ENCODE results near the gene ZNF701. TPM values are rescaled to one million over a fixed set of nuclear protein-coding genes. Genes with fewer than 3 reads are reported as not detected.

ZNF701 gene
- total RNA-seq, 1 experiment from 2014 or later, result 24.4 TPM

DNA sequence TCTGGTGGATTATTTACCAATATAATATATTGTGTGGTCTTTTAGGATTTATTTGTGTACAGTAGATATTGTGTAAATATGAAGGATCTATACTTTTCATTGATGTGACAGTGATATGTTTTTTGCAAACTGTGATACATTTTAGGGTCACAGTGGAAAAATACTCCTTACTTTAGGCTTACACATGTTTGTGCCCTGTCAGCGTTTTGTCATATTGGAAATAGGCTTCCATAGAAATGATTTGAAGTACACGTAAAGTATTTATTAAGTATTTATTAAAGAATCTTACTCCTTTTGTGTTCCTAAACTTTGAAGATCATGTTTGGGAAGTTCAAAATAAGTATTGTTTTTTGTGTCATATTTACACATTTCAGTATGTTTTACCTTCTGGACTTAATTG, 37.6 kb upstream of the ZNF701 start:
- no CpG with 5 or more reads among the region's 2 CpGs for WGBS (ENCODE audit: extremely low coverage, insufficient read length, low lambda C conversion rate)
- Histone ChIP-seq H3K79me2 (ENCODE audit: insufficient read depth, low read length) (no peaks in the 10 kb centered on the region), H2AFZ (ENCODE audit: low read length) (no peak overlapping the region), H2BK15ac (ENCODE audit: low read depth, low read length) (no peak overlapping the region), H3K4me2 (ENCODE audit: insufficient read depth, insufficient read length, low read length) (no peak overlapping the region), H2BK12ac (ENCODE audit: insufficient read length, low read depth, low read length) (no peak overlapping the region), H3T11ph (ENCODE audit: low read length) (no peak overlapping the region), H2AK5ac (ENCODE audit: insufficient read length, low read length) (no peak overlapping the region), H3K18ac (ENCODE audit: insufficient read length, low read depth, low read length) (no peak overlapping the region), H2BK5ac (ENCODE audit: insufficient read length, low read length) (no peak overlapping the region), H3K56ac (ENCODE audit: insufficient read length, low read depth, low read length) (no peak overlapping the region), H3K14ac (ENCODE audit: insufficient read depth, low read length) (no peak overlapping the region), H2BK20ac (ENCODE audit: low read depth, low read length, poor library complexity, severe bottlenecking) (no peak overlapping the region), H3K27ac (ENCODE audit: insufficient read length, low read depth, low read length) (no peak overlapping the region), H3K23me2 (ENCODE audit: insufficient read length, low read depth, low read length, poor library complexity, severe bottlenecking) (peaks cover 15% of the 10 kb centered on the region), H4K91ac (ENCODE audit: insufficient read length, low read depth, low read length) (no peak overlapping the region), H3K9me3 (ENCODE audit: control insufficient read depth, low read depth, low read length) (no peaks in the 10 kb centered on the region), H3K9ac (ENCODE audit: extremely low read depth, insufficient read length, low read length) (no peak overlapping the region), H3K4me1 (ENCODE audit: insufficient read depth, low read length) (no peaks in the 10 kb centered on the region; the same call in 1 of the 2 replicates), H3K23ac (ENCODE audit: insufficient read length, low read depth, low read length) (no peak overlapping the region), H4K20me1 (ENCODE audit: control insufficient read depth, insufficient read depth, insufficient read length) (no peaks in the 10 kb centered on the region), H3K27me3 (ENCODE audit: insufficient read depth, low read length) (no peaks in the 10 kb centered on the region), H3K79me1 (ENCODE audit: insufficient read depth, low read depth, low read length, poor library complexity, severe bottlenecking) (peaks cover 5% of the 10 kb centered on the region), H4K8ac (replicated peaks; ENCODE audit: insufficient read length, low read depth, low read length) (no peak overlapping the region), H4K5ac (ENCODE audit: insufficient read length, low read depth, low read length) (no peak overlapping the region), H3K4ac (ENCODE audit: low read depth, low read length) (no peak overlapping the region), H2BK120ac (ENCODE audit: low read depth, low read length, poor library complexity, severe bottlenecking) (no peak overlapping the region)
- H3K27me3 Mint-ChIP-seq (ENCODE audit: low read depth), result peaks cover 8% of the 10 kb centered on the region
- H3K9me3 Mint-ChIP-seq, result no peaks in the 10 kb centered on the region
- no peak overlapping the region for H3K4me3 Mint-ChIP-seq
- no peak overlapping the region for H3K27ac Mint-ChIP-seq
- TF ChIP-seq CTCF (conservative IDR thresholded peaks at IDR 0.05), result no peak
- DNase-seq, result no peak
- H3K36me3 Mint-ChIP-seq (ENCODE audit: insufficient read depth in 1 of 3, low read depth in 3 of 3), result peaks cover 0 to 14% (median 0%) of the 10 kb centered on the region in 3 experiments; a peak in 3 of 7 replicates
- peaks cover 24 to 28% of the 10 kb centered on the region in 2 experiments for H3K4me1 Mint-ChIP-seq
